ENCODE results near the gene DUSP7.
"Not testable (repeated sequence)": the region's sequence is repeated elsewhere in the genome, so short reads cannot be mapped to it uniquely, and the experiment has no call there.

The DUSP7 gene

DNA sequence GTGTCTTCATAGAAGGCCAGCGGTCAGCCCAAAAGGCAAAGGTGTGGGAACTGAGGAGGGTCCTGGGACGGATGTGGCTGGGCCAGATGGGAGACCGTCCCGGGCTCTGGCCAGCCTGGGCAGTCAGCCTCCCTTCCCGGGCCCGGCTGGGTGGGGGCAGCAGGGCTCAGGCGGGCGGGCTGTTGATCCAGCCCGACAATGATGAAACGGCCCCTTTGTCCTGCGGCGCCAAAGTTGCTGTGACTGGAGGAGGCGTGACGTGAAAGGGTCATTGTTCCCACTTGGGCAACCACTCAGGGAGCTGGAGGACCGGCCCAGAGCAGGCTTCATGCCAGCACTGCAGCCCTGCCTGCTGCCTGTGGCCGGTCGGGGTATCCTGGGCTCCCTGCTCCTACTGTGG lies 16.5 kb downstream of the DUSP7 start:
- POLR2A ChIA-PET: no interaction called here
- CTCF ChIA-PET: no interaction called here
- TF ChIP-seq ARNT (IDR thresholded peaks at IDR 0.05): no peak
- no peak for DNase-seq (ENCODE audit: extremely low spot score)

GRCh38 chr3:52039426-52039825 lies 16.9 kb downstream of the DUSP7 start:
- ChIA-PET CTCF (no interaction called here), POLR2A (no interaction called here)
- TF ChIP-seq FOXM1 (IDR thresholded peaks at IDR 0.05; ENCODE audit: borderline replicate concordance) (no peak), ZNF384 (IDR thresholded peaks at IDR 0.05) (no peak), ELF4 (IDR thresholded peaks at IDR 0.05) (no peak), ARNT (IDR thresholded peaks at IDR 0.05) (no peak), NFRKB (IDR thresholded peaks at IDR 0.05) (no peak)
- DNase-seq (ENCODE audit: extremely low spot score): no peak

DNA sequence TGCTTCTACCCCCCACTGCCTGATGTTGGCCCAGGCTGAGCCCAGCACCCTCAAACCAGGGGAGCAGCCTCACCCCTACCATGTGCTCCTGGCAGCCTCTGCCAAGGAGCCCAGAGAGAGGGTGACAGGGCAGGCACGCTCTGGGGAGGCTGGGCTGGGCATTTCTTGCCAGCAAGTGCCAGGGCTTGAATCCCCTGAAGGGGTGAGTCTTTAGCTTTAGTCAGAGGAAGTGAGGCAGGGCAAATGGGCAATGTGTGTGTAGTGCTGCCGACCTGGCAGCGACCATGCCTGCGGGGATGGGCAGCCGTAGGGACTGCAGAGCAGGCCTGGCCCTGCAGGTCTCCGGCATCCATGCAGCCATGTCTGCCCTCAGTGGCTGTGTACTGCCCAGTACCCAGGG lies 18.1 kb downstream of the DUSP7 start:
- POLR2A ChIA-PET: no interaction called here
- no peak for TF ChIP-seq FOXM1 (IDR thresholded peaks at IDR 0.05; ENCODE audit: borderline replicate concordance)
- TF ChIP-seq HDGF (IDR thresholded peaks at IDR 0.05; ENCODE audit: borderline replicate concordance): no peak
- TF ChIP-seq ARNT (IDR thresholded peaks at IDR 0.05): no peak
- TF ChIP-seq SP1 (IDR thresholded peaks at IDR 0.05): no peak
- TF ChIP-seq ZNF384 (IDR thresholded peaks at IDR 0.05): no peak
- TF ChIP-seq NFRKB (IDR thresholded peaks at IDR 0.05): no peak
- no peak for TF ChIP-seq TARDBP (IDR thresholded peaks at IDR 0.05)
- no peak for TF ChIP-seq LEF1 (IDR thresholded peaks at IDR 0.05; ENCODE audit: borderline replicate concordance)
- TF ChIP-seq FOXA1 (IDR thresholded peaks at IDR 0.05): no peak
- TF ChIP-seq SUZ12 (IDR thresholded peaks at IDR 0.05): no peak
- TF ChIP-seq CTBP1 (IDR thresholded peaks at IDR 0.05; ENCODE audit: borderline replicate concordance): no peak
- no peak for TF ChIP-seq FOXK2 (IDR thresholded peaks at IDR 0.05)
- no peak for TF ChIP-seq ELF4 (IDR thresholded peaks at IDR 0.05)
- no peak for TF ChIP-seq BHLHE40 (IDR thresholded peaks at IDR 0.05; ENCODE audit: borderline replicate concordance)
- no peak for TF ChIP-seq L3MBTL2 (conservative IDR thresholded peaks at IDR 0.05)
- TF ChIP-seq, protein P1, sequence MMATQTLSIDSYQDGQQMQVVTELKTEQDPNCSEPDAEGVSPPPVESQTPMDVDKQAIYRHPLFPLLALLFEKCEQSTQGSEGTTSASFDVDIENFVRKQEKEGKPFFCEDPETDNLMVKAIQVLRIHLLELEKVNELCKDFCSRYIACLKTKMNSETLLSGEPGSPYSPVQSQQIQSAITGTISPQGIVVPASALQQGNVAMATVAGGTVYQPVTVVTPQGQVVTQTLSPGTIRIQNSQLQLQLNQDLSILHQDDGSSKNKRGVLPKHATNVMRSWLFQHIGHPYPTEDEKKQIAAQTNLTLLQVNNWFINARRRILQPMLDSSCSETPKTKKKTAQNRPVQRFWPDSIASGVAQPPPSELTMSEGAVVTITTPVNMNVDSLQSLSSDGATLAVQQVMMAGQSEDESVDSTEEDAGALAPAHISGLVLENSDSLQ (IDR thresholded peaks at IDR 0.05): no peak
- DNase-seq (ENCODE audit: extremely low spot score): no peak
- CTCF ChIA-PET: interaction anchor here (0.7 kb wide), 1 partner anchor 19 kb away, joined by 3 read pairs; the partner anchor contains the start of gene DUSP7

GRCh38 chr3:52037291-52037690 lies 19.1 kb downstream of the DUSP7 start:
- TF ChIP-seq L3MBTL2 (conservative IDR thresholded peaks at IDR 0.05) (no peak), FOXA1 (IDR thresholded peaks at IDR 0.05) (no peak), BHLHE40 (IDR thresholded peaks at IDR 0.05; ENCODE audit: borderline replicate concordance) (no peak), NFRKB (IDR thresholded peaks at IDR 0.05) (no peak), FOXK2 (IDR thresholded peaks at IDR 0.05) (no peak), ZNF384 (IDR thresholded peaks at IDR 0.05) (no peak), TARDBP (IDR thresholded peaks at IDR 0.05) (no peak), ELF4 (IDR thresholded peaks at IDR 0.05) (no peak), ARNT (IDR thresholded peaks at IDR 0.05) (no peak), CTBP1 (IDR thresholded peaks at IDR 0.05; ENCODE audit: borderline replicate concordance) (no peak), HDGF (IDR thresholded peaks at IDR 0.05; ENCODE audit: borderline replicate concordance) (no peak), SUZ12 (IDR thresholded peaks at IDR 0.05) (no peak), SP1 (IDR thresholded peaks at IDR 0.05) (no peak)
- POLR2A ChIA-PET: no interaction called here
- no peak for DNase-seq (ENCODE audit: extremely low spot score)
- CTCF ChIA-PET: interaction anchor here (0.7 kb wide), 1 partner anchor 20 kb away, joined by 3 read pairs; the partner anchor contains the start of gene DUSP7

GRCh38 chr3:52036829-52037228 lies 19.5 kb downstream of the DUSP7 start:
- ChIA-PET POLR2A (no interaction called here), CTCF (interaction anchor here (0.7 to 1.1 kb wide), 2 partner anchors 32 to 108 kb away, joined by 4 to 6 read pairs; no protein-coding TSS in a partner anchor)
- TF ChIP-seq ZNF384 (IDR thresholded peaks at IDR 0.05): no peak
- TF ChIP-seq HDGF (IDR thresholded peaks at IDR 0.05; ENCODE audit: borderline replicate concordance): no peak
- TF ChIP-seq FOXM1 (IDR thresholded peaks at IDR 0.05; ENCODE audit: borderline replicate concordance): no peak
- no peak for TF ChIP-seq SP1 (IDR thresholded peaks at IDR 0.05)
- TF ChIP-seq ARNT (IDR thresholded peaks at IDR 0.05): no peak
- no peak for DNase-seq (ENCODE audit: extremely low spot score)

DNA sequence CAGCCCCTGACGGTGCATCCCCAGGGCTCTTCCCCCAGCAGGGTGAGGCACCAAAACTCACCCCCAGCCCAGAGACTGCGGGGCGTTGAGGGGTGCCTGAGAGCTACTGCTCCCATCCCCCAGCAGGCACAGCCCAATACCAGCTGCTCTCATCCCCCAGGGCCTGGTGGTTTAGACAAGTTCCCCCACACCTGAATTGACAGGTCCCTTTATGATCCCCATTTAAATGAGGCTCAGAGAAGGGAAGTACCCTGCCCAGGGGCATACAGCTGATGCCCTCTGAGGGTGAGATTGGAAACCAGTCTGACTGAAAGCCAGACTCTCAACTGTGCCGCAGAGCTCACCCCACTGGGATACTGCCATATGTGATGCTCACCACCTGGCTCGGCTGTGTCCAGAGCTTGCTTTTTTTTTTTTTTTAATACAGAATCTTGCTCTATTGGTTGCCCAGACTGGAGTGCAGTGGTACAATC lies 20.1 kb downstream of the DUSP7 start:
- ChIA-PET CTCF (interaction anchor here (0.7 to 1.1 kb wide), 2 partner anchors 31 to 108 kb away, joined by 4 to 6 read pairs; no protein-coding TSS in a partner anchor), POLR2A (no interaction called here)
- no peak for TF ChIP-seq FOXK2 (IDR thresholded peaks at IDR 0.05)
- TF ChIP-seq FOXA1 (IDR thresholded peaks at IDR 0.05): no peak
- TF ChIP-seq, protein P1 (IDR thresholded peaks at IDR 0.05): no peak
- no peak for TF ChIP-seq BHLHE40 (IDR thresholded peaks at IDR 0.05; ENCODE audit: borderline replicate concordance)
- TF ChIP-seq LEF1 (IDR thresholded peaks at IDR 0.05; ENCODE audit: borderline replicate concordance): no peak
- no peak for DNase-seq (ENCODE audit: extremely low spot score)

GRCh38 chr3:52034651-52035050 lies 21.7 kb downstream of the DUSP7 start:
- no peak for TF ChIP-seq SP1 (IDR thresholded peaks at IDR 0.05)
- no peak for TF ChIP-seq SUZ12 (IDR thresholded peaks at IDR 0.05)
- POLR2A ChIA-PET: no interaction called here
- CTCF ChIA-PET: no interaction called here
- DNase-seq (ENCODE audit: extremely low spot score): no peak

GRCh38 chr3:52034212-52034611 lies 22.2 kb downstream of the DUSP7 start:
- POLR2A ChIA-PET: no interaction called here
- TF ChIP-seq ARNT (IDR thresholded peaks at IDR 0.05) (no peak), BHLHE40 (IDR thresholded peaks at IDR 0.05; ENCODE audit: borderline replicate concordance) (no peak), FOXM1 (IDR thresholded peaks at IDR 0.05; ENCODE audit: borderline replicate concordance) (no peak), TARDBP (IDR thresholded peaks at IDR 0.05) (no peak), SUZ12 (IDR thresholded peaks at IDR 0.05) (no peak)
- CTCF ChIA-PET: no interaction called here
- no peak for DNase-seq (ENCODE audit: extremely low spot score)

GRCh38 chr3:52033748-52034147 lies 22.6 kb downstream of the DUSP7 start:
- POLR2A ChIA-PET; CTCF ChIA-PET; DNase-seq (ENCODE audit: extremely low spot score): not testable (repeated sequence)
